AG09309 (cell line): ENCODE results near the gene TOMM34.

Experiments
- DNase-seq: peaks from one replicate; pipeline ENCODE4 v3.0.0-alpha.2; 2010; ENCODE audit warnings: low read depth
- H3K4me3 ChIP-seq: 2 replicates; pipeline ENCODE4 v1.5.1; 2011; ENCODE audit warnings: mild to moderate bottlenecking, low read depth, low read length, moderate library complexity; ENCODE audit not compliant: control insufficient read depth
- TF ChIP-seq, protein P1 (sequence below): IDR thresholded peaks from 2 replicates; pipeline ENCODE4 v1.5.1; 2011; ENCODE audit warnings: mild to moderate bottlenecking, low read depth, low read length, inconsistent platforms; ENCODE audit not compliant: insufficient read depth, control insufficient read depth; ENCODE audit errors: missing control alignments

The TOMM34 gene

DNA sequence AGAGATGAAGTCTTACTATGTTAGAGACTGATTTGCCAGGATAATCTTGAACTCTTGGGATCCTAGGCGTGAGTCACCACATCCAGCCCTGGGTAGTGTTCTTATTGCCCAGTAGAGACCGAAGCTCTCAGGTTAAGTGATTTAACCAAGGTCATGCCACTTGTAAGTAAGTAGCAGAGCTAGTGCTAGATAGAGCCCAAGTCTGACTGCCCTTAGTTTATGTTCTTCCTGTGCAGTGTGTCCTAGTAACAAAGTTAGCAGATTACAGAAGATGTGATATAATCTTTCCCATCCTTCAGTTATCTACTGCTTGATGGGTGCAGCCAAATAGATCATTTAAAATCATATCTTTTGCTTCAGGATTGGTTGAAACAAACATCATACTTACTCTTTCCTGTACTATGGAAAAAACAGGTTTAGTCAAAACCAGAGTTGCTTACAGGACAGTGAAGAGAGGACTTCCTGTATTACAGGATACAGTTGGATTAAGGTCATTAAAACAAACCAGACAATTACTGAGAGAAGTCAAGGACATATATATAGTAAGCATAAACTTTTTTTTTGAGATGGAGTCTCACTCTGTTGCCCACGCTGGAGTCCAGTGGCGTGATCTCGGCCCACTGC lies 59.9 kb downstream of the TOMM34 start:
- TF ChIP-seq, protein P1, sequence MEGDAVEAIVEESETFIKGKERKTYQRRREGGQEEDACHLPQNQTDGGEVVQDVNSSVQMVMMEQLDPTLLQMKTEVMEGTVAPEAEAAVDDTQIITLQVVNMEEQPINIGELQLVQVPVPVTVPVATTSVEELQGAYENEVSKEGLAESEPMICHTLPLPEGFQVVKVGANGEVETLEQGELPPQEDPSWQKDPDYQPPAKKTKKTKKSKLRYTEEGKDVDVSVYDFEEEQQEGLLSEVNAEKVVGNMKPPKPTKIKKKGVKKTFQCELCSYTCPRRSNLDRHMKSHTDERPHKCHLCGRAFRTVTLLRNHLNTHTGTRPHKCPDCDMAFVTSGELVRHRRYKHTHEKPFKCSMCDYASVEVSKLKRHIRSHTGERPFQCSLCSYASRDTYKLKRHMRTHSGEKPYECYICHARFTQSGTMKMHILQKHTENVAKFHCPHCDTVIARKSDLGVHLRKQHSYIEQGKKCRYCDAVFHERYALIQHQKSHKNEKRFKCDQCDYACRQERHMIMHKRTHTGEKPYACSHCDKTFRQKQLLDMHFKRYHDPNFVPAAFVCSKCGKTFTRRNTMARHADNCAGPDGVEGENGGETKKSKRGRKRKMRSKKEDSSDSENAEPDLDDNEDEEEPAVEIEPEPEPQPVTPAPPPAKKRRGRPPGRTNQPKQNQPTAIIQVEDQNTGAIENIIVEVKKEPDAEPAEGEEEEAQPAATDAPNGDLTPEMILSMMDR = no peak
- no peak overlapping the region for H3K4me3 ChIP-seq
- DNase-seq = no peak

DNA sequence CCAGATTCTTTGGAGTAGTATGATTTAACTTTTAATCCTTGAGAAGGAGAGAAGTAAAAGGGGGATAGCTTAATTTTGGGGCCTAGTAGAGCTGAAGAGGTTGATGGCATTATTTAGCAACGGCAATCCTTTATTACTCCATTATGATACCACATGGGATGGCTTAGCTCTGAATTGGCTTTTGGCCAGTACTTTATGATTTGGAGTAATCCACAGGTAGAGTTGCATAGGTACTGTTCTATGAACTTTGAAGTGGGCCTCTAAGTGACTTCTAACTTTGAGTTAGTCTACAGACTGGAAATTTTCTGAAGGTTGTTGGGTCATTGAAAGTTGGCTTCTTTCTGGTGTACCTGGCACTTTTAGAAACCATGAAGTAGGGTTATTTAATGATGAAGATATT lies 63.1 kb downstream of the TOMM34 start:
- TF ChIP-seq, protein P1 = no peak

DNA sequence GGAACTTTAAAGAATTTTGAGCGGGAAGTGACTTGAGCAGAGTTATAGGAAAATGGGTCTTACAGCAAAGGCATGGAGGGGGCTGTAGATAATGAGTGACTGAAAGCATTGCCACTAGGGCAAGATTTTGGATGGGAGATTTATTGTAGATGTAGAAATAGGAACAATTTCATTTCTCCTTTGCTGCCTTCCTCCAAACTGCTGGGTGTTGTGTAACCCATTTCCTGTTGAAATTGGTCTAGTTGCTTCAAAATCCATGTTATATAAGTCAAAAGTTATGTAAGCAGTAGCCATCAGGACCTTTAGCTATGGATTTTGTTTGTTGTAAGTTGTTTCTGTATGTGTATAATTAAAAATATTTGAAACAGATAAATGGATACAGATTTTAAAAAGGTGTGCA lies 63.6 kb downstream of the TOMM34 start:
- TF ChIP-seq, protein P1 = no peak
- DNase-seq = peak; percentile 29
- no peak overlapping the region for H3K4me3 ChIP-seq

More for the DNA sequence above, 63.1 kb downstream of the TOMM34 start:
- DNase-seq = no peak
- H3K4me3 ChIP-seq = no peak overlapping the region

DNA sequence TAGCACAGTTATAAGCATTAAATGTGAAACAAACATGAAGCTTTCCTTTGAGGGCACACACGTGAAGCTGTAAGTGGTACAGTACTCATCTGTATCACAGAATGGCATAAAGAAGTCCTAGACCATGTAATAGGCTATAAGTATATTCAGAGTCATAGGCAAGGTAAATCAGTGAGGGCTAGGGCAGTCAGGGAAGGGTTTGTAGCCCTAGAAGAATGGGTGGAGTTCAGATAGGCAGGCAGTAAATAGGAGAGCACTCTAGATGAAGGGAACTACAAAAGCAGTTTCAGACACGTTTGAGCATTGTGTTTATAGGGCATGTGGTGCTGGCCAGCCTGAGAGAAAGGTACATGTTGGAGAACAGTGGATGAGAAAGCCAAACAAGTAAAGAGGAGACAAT lies 65.2 kb downstream of the TOMM34 start:
- no peak overlapping the region for H3K4me3 ChIP-seq
- TF ChIP-seq, protein P1 = no peak
- no peak for DNase-seq
